ENCODE measurements around the gene IRGQ.
A peak's percentile ranks its signal among the peaks of the same experiment; 100 is the strongest.
"Not testable (repeated sequence)": the region's sequence is repeated elsewhere in the genome, so short reads cannot be mapped to it uniquely, and the experiment has no call there.

Gene IRGQ

GRCh38 chr19:43570174-43570791, 25.7 kb downstream of the IRGQ start:
- no peak for DNase-seq (ENCODE audit: low spot score)

DNA sequence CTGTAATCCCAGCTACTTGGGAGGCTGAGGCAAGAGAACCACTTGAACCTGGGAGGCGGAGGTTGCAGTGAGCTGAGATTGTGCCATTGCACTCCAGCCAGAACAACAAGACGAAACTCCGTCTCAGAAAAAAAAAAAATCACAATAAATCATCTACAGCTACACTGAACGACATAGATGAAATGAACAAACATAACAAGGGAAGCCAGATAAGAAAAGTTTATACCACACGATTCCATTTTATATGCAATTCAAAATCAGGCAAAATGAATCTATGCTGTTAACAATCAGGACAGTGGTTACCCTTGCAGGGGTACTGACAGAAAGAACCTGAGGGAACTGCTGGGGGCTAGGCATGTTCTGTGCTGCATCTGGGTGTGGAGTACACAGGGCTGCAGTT, 26.3 kb downstream of the IRGQ start:
- no peak for DNase-seq (ENCODE audit: low spot score)

DNA sequence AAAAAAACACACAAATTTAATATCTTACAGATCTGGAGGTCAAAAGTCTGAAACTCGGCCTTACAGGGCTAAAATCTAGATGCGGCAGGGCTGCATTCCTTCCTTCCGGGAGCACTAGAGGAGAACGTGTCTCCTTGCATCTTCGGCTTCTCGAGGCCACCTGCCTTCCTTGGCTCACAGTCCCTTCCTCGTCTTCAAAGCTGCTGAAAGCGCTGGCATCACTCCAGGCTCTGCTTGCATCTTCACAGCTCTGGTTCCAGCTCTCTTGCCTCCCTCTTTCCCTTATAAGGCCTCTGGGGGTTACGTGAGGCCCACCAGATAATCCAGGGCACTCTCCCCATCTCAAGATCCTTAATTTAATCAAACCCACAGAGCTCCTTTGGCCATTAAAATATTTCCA, 31.1 kb downstream of the IRGQ start:
- no peak for DNase-seq (ENCODE audit: low spot score)

DNA sequence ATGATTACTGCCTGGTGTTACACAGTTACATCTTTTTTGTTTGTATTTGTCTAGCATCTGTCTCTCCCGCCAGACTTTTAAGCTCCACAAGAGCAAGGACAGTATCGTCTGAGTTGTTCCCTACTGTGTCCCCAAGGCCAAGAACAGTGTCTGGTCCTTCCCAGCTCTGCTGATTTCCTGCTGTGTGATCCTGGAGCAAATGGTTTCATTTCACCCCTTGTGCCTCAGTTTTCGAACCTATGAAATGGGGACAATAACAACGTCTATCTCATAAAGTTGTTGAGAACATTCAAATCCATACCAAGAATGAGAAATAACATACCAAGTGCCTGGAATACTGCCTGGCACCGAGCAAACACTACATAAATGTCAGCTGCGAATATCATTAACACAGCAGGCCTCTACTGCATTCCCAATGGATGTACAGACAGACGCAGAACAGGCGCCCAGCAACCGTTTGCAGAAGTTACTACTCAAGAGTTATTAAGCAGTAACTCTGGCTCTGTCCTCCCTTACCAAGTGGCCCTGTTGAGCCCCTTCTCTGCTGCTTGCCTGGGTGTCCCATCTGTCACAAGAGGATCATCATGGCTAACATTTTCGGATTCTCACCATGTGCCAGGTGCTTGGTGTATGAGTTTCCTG, 32.0 kb downstream of the IRGQ start:
- DNase-seq (ENCODE audit: low spot score) = no peak

GRCh38 chr19:43562698-43563241, 33.2 kb downstream of the IRGQ start:
- DNase-seq (ENCODE audit: low spot score) = peak; percentile 73

DNA sequence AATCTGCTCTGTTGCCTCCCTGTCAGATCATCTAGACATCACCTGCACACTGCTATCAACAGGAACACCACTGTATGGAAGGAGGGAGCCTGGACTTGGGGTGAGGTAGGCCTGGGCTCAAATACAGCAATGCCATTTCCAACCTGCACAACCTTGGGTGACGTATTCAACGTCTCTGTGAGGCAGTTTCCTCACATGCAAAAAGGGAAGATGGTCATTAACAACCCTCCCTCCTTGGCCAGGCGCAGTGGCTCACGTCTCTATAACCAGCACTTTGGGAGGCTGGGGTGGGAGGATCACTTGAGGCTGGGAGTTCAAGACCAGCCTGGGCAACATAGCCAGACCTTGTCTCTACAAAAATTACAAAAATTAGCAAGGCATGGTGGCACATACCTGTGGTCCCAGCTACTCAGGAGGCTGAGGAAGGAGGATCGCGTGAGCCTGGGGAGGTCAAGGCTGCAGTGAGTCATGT, 33.7 kb downstream of the IRGQ start:
- DNase-seq (ENCODE audit: low spot score) = no peak

GRCh38 chr19:43561139-43561970, 34.6 kb downstream of the IRGQ start:
- no peak for DNase-seq (ENCODE audit: low spot score)

DNA sequence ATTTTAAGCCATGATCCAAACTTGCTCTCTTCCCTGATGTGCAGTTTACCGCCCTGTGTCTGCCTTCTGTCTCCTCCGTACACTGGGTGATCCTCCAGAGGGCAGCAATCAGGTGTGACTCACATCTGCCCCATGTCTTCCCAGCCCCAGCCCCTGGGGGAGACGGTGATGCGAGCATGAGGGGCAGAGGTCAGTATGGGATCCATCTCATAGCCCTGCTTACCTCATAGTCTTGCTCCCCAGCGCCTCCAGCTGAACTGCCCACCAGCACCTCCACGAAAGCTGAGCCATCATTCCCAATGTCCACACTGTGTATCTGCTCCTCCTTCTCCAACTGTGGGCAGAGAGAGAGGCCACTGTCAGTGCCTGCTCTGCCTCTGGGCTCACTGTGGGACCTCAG, 35.2 kb downstream of the IRGQ start:
- DNase-seq (ENCODE audit: low spot score) = peak; percentile 23

DNA sequence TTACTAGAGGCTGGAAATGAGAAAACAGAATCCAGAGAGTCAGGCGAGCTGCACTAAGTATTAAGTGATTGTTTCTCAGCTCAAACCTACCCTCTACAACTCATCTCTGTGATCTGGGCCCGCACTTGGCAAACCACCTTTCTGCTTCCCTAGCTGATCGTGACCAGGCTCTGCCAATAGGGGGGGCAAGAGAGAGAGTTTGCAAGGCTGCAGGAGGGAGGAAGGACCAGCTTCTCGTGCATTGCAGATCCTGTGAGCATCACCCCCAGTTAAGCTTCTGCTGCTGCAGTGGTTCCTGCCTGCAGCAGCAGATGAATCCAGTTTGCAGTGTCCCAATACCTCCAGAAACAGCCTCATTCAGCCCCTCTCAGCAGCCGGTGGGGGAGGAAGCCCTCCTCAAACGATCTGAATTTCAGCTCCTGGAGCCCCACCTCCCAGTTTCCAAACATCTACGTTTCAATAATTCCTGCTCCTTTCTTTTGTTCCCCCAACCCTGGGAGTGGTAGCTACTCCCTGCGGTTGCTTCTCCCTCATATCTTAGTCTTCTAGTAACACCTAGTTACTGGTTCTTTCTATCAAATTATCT, 40.7 kb downstream of the IRGQ start:
- DNase-seq (ENCODE audit: low spot score) = peak; percentile 87

- DNase-seq (ENCODE audit: low spot score) = no peak
Observed at GRCh38 chr19:43554317-43554895, 41.5 kb downstream of the IRGQ start.

DNA sequence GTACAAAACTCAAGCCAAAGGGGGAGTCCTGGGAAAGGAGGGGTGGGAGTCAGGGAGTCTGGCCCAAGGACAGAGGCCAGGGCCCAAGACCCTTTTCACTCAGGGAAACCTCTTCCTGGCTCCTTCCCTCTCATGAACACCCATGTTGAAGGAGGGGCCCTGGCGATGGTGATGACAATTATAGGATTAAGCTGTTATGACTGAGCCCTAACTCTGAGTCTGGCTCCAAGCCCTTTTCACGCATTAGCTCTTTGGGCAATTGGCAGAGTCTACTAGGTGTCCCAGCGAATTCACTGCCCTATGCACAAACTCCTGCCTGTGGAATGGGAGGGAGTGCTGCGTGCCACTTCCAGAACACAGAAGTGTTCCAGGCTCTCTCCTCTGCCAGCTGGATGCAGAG, 42.3 kb downstream of the IRGQ start:
- no peak for DNase-seq (ENCODE audit: low spot score)

GRCh38 chr19:43552616-43553015, 43.3 kb downstream of the IRGQ start:
- no peak for DNase-seq (ENCODE audit: low spot score)

GRCh38 chr19:43552198-43552450, 43.8 kb downstream of the IRGQ start:
- DNase-seq (ENCODE audit: low spot score) = no peak

DNA sequence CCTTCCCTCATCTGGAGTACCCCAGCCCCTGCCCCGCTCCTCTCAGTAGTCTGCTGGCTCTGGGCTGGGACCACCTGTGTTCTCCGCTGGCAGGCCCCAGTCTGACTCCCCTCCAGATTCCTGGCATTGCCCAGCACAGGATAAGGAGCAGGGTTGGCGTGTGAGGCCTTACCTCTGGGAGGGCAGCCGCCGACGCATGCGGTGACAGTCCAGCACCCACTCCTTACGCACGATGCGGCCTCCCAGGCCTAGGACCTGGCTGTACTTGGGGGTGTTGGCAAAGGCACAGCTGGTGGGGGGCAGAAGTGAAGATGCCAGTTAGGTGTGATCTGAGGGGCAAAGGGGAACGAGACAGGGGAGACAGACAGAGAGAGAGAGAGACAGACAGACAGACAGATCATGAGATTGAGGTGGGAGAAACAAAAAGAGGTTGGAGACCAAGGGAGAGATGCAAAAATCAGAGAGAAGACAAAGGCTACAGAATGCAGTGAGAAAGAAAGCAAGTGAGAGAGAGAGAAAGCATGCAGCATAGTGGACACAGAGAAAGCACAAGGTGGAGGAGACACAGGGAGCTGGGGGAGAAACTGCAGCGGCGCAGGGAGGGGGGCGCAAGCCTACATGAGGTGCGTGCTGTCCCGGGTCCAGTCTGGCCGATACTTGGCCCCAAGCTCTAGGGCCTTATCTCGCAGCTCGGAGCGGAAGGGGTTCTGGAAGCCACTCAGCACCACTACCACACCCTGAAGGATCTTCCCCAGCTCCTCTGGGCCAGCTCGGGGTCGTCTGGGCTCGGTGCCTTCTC, 44.3 kb downstream of the IRGQ start:
- no peak for DNase-seq (ENCODE audit: low spot score)

DNA sequence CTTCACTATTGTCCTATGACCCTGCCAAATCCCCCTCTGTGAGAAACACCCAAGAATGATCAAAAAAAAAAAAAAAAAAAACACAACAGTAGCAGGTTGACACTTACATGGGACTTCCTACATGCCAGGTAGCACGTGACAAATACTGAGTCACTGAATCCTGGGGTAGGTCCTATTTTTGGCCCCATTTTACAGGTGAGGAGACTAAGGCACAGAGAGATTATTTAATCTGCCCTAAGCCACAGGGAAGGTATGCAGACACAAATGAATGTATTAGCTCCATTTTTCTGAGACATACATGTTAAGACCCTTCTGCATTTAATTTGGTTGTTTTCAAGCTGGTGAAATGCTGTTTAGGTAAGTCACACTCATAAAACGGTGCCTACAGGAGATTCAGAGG, 47.2 kb downstream of the IRGQ start:
- DNase-seq (ENCODE audit: low spot score) = no peak

DNA sequence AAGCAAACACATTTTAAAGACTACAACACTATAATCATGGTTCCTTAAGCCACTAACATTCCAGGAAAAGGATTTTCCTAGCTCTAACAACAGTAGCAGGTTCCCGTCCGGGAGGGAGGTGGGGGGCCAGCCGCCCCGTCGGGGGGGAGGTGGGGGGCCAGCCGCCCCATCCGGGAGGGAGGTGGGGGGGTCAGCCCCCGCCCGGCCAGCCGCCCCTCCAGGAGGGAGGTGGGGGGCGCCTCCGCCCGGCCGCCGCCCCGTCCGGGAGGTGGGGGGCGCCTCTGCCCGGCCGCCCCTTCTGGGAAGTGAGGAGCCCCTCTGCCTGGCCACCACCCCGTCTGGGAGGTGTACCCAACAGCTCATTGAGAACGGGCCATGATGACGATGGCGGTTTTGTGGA, 48.0 kb downstream of the IRGQ start:
- not testable (repeated sequence) for DNase-seq (ENCODE audit: low spot score)

GRCh38 chr19:43546581-43546980, 49.4 kb downstream of the IRGQ start:
- DNase-seq (ENCODE audit: low spot score) = no peak

GRCh38 chr19:43545981-43546380, 50.0 kb downstream of the IRGQ start:
- DNase-seq (ENCODE audit: low spot score) = no peak

DNA sequence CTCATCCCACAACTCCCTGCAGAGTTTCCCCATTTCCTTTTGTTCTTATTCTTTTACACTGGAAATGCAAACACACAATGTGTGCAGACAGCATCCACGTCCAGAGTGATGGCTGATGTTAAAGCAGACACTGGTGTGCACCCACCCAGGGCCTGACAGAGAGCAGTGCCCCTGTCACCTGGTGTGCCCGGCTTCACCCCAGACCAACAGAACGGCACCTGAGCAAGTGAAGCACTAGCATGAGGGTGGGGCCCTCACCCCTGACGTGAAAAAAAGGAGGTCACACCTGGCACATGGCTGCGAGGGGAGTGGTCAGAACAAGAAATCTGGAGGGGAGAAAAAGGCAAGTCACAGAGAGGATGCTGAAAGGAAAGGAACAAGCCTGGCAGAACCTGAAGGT, 50.7 kb downstream of the IRGQ start:
- no peak for DNase-seq (ENCODE audit: low spot score)

- no peak for DNase-seq (ENCODE audit: low spot score)
Observed at GRCh38 chr19:43544077-43544476, 51.9 kb downstream of the IRGQ start.

DNA sequence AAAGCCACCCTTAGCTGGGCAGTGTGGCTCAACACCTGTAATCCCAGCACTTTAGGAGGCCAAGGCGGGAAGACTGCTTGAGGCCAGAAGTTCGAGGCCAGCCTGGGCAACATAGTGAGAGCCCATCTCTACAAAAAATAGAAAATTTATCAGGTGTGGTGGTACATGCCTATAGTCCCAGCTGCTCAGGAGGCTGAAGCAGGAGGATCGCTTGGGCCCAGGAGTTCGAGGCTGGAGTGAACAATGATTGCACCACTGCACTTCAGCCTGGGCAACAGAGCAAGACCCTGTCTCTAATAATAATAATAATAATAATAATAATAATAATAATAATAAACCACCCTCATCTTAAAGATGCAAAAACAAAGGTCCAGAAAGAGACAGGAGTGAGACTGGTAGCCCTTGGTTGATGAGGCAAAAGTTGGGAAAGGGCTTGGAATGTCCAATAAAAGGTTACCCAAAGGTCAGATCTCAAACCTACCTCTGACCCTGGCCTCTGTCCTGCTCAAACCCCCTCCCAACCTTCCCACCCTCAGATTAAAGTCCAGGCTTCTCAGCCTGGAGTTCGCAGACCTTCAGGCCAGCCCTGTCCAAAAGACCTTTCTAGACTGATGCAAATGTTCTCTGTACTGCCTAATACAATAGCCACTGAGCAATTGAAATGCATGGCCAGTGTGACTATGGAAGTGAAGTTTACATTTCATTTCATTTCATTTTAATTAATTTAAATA, 53.8 kb downstream of the IRGQ start:
- no peak for DNase-seq (ENCODE audit: low spot score)

Measured in AG20443 (cell line).